AG04449 (cell line): ENCODE data around the gene PTCRA.
A peak's percentile ranks its signal among the peaks of the same experiment; 100 is the strongest.
"Not testable (repeated sequence)": the region's sequence is repeated elsewhere in the genome, so short reads cannot be mapped to it uniquely, and the experiment has no call there.

Experiments
- CTCF ChIA-PET: fragments of 350-600 bp; formaldehyde crosslinking; extraction: SDS; loops from one replicate; lab custom pipeline; 2021; ENCODE audit warnings: antibody characterized with exemption; lab: Yijun Ruan, JAX
- POLR2A ChIA-PET: fragments of 400-600, 350-600 bp; formaldehyde crosslinking; extraction: SDS; loops from one replicate; lab custom pipeline; 2020; ENCODE audit warnings: antibody characterized with exemption, inconsistent platforms; lab: Yijun Ruan, JAX
- DNase-seq: peaks from one replicate; pipeline ENCODE4 v3.0.0-alpha.2; 2010; ENCODE audit warnings: low read depth, low spot score
- H3K4me3 ChIP-seq: 2 replicates; pipeline ENCODE4 v1.5.1; 2011; ENCODE audit warnings: low read depth, mild to moderate bottlenecking, control low read depth, low read length
- CTCF ChIP-seq: IDR thresholded peaks from one replicate; pipeline ENCODE4 v1.5.1; 2011; ENCODE audit warnings: mild to moderate bottlenecking, moderate library complexity, low read length, control low read depth, inconsistent platforms; ENCODE audit not compliant: insufficient read depth; ENCODE audit errors: missing control alignments

PTCRA gene

DNA sequence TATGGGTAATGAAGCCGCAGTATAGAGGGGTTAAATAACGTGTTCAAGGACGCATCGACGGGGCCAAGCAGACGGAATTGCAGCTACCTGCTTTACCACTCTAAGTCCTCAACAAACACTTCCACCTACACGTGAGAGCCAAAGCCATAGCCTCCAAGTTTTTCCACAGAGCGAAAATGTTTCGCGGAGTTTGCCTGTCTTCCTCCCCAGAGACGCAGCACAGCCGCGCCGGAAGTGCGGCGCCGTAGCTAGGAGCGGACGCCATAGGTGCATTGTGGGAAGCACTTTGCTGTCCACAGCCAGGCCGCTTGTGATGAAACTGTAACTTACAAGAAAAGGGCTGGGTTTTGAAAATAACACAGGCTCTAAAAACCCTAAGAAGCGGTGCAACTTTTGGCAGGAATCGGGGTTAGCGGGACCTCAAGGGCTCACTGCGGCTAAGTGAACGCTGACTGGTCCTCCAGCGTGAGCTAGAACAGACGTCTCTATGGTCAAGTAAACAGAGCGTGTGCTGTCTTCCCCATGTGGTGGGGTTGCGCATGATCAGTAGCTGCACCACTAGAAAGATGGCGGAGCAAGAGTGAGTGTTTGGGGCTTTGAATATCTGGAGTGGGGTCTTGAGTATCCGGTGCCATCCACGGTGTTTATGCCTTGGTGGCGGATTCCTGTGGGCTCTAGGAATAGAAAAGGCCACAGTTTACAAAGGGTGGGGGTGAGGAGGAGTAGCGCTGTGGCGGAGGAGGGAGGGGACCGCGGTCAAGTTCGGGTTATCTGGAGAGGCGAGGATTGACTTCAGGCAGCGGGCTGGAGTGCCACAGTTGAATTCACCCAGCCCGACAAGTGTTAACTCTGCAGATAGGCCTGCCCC, 36.2 kb upstream of the PTCRA start, which contains the start of gene RPL7L1:
Gene RPL7L1, plus strand, starts transcription at position 245 of the 868 bp plus-strand sequence. Its CDS starts 295 bp downstream, at position 540.
- peak; percentile 1 for TF ChIP-seq CTCF
- CTCF ChIA-PET, result interaction anchor here (1.0 to 9.0 kb wide), 6 partner anchors 11 to 313 kb away, joined by 3 to 139 read pairs (median 11); a partner anchor contains a TSS
- H3K4me3 ChIP-seq, result peak within 1 kb of the TSS; percentile 83
- DNase-seq, result peak; percentile 38
- POLR2A ChIA-PET, result interaction anchor here (0.5 to 1.5 kb wide), 7 partner anchors 11 to 316 kb away, joined by 3 to 9 read pairs (median 4); partner anchors contain the start of genes BICRAL, TBCC and UBR2

DNA sequence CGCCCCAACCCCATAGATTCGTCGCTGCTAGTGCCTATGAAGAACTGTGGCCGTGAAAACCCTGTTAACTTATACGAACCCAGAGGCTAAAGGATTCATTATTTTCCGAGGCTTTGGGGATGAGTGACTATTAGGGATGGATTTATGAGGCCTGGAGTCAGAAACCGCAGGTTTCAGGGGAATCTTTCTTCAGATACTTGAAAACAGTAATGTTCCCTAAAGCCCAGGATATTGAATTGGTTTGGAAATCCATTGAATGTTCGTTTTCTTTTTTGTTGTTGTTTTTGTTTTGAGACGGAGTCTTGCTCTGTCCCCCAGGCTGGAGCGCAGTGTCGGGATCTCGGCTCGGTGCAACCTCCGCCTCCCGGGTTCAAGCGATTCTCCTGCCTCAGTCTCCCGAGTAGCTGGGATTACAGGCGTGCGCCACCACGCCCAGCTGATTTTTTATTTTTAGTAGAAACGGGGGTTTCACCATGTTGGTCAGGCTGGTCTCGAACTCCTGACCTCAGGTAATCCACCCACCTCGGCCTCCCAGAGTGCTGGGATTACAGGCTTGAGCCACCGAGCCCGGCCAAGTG, 35.5 kb upstream of the PTCRA start:
- ChIA-PET CTCF (interaction anchor here (1.6 to 9.0 kb wide), 3 partner anchors 11 to 219 kb away, joined by 4 to 139 read pairs (median 18); a partner anchor contains a TSS), POLR2A (interaction anchor here (0.9 to 1.5 kb wide), 6 partner anchors 10 to 316 kb away, joined by 3 to 9 read pairs (median 4); partner anchors contain the start of genes BICRAL, TBCC and UBR2)
- H3K4me3 ChIP-seq, result peak overlapping the region; percentile 83
- DNase-seq, result not testable (repeated sequence)

DNA sequence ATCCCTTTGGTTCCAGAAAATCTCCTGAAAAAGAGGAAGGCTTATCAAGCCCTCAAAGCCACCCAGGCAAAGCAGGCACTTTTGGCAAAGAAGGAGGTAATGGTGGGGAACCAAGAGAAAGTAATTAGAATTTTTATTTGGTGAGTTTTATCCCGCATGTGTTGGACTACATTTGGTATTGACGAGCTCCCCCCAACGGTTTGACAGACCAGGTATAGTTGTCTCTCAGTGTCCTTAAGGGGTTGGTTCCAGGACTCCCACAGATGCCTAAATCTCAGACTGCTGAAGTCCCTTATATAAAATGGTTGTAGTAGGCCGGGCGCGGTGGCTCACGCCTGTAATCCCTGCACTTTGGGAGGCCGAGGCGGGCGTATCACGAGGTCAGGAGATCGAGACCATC, 35.0 kb upstream of the PTCRA start:
- ChIA-PET CTCF (interaction anchor here (0.9 to 9.0 kb wide), 4 partner anchors 10 to 220 kb away, joined by 3 to 139 read pairs (median 4); a partner anchor contains a TSS), POLR2A (interaction anchor here (0.7 to 1.1 kb wide), 2 partner anchors 49 to 188 kb away, joined by 3 read pairs; no protein-coding TSS in a partner anchor)
- not testable (repeated sequence) for DNase-seq
- H3K4me3 ChIP-seq, result peak overlapping the region; percentile 83

DNA sequence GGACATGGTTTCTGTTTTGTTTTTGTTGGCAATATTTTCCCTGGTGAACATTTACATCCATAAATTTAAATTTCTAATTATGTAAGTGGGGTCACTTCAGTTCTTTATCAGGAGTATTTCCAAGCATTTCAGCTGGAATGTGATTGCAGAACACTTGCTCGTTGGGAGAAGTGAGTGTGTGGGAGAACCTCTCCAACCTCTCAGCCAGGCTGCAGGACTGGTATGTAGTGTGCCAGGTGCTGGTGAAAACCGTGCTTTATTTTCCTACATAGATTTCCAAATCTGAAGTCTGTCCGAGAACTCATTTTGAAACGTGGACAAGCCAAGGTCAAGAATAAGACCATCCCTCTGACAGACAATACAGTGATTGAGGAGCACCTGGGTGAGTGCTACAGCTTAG, 30.2 kb upstream of the PTCRA start:
- no peak overlapping the region for H3K4me3 ChIP-seq
- TF ChIP-seq CTCF, result no peak
- ChIA-PET CTCF (interaction anchor here (1.4 to 3.1 kb wide), 3 partner anchors 13 to 224 kb away, joined by 3 to 11 read pairs (median 4); no protein-coding TSS in a partner anchor), POLR2A (interaction anchor here (0.6 kb wide), 1 partner anchor 350 kb away, joined by 3 read pairs; no protein-coding TSS in a partner anchor)
- DNase-seq, result no peak

GRCh38 chr6:42888201-42888600, 27.7 kb upstream of the PTCRA start:
- POLR2A ChIA-PET, CTCF ChIA-PET, H3K4me3 ChIP-seq, DNase-seq: not testable (repeated sequence)

DNA sequence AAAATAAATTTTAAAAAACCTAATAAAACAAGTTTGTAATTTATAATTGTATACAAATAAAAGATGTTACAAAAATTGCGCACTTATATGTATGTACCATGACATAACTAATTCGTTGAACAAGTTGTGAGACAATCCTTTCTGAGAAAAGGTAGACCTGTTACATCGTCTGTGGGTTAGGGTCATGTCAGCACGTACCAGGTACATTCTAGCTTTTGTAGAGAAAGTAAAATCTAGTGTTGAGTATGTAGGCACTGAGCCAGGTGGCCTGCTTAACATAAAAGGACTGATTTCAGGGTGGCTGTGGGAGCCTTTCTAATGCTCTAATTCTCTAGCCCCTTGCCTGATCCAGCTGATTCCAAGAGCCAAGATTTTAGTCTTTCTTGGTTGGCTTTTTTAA, 26.0 kb upstream of the PTCRA start:
- ChIA-PET CTCF (interaction anchor here (0.9 to 4.6 kb wide), 3 partner anchors 11 to 18 kb away, joined by 3 to 37 read pairs (median 5); no protein-coding TSS in a partner anchor), POLR2A (no interaction called here)
- DNase-seq, result no peak
- no peak for TF ChIP-seq CTCF
- peak overlapping the region; percentile 99 for H3K4me3 ChIP-seq

DNA sequence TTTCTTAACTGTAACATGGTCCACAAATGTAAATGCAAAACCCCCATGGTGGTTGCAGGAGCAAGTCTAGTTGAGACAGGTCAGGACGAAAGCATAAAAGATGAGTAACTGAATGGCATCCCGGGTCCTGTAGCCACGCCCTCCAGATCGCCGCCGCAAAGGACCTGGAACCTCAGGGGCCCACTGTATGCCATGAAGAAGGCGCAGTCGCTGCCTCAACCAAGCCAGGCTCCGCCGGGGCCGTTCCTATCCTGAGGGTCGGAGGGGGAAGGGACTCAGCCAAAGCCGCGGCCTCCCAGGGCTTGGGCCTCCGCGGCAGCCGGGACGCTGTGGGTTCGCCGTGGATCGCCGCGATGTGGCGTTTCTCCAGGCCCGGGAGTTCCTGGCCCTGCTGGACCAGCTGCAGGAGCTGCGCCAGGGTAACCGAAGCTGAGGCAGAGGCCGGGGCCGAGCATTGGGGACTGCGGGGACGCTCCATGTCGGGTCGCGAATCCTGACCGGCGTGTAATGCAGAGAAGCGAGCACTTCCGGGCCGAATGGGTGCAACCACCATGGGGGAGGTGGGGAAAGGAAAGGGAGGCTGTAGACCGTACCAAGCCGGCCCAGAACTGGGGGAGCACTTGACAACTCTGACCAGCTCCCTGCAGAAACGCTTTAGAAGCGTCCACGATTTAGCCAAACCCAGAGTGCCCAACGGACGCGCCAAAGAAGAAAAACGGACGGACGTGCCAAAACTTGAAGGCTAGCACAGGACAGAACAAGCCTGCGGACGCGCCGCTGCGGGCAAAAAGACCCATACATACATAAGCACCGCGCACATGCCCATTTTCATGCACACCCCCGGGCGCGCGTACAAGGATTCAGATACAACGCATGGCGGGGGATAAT, 25.3 kb upstream of the PTCRA start:
- ChIA-PET POLR2A (interaction anchor here (0.9 to 1.4 kb wide), 4 partner anchors 8 to 286 kb away, joined by 3 to 9 read pairs (median 6); partner anchors contain the start of genes RPL7L1 and TBCC), CTCF (interaction anchor here (0.9 to 4.6 kb wide), 5 partner anchors 10 to 124 kb away, joined by 3 to 37 read pairs (median 4); partner anchors contain the start of gene RPL7L1)
- DNase-seq, result peak; percentile 90

More for the DNA sequence above, 25.3 kb upstream of the PTCRA start:
- TF ChIP-seq CTCF, result no peak
- H3K4me3 ChIP-seq, result peak overlapping the region; percentile 99
